GM15510 (cell line): ENCODE data around the gene IRF5.
A peak's percentile ranks its signal among the peaks of the same experiment; 100 is the strongest.

Experiments used
- POLR2A ChIP-seq: IDR thresholded peaks from 3 replicates; pipeline ENCODE4 v1.6.1; 2011; ENCODE audit warnings: borderline replicate concordance; ENCODE audit not compliant: insufficient read length; ENCODE audit errors: extremely low read depth

IRF5 gene

DNA sequence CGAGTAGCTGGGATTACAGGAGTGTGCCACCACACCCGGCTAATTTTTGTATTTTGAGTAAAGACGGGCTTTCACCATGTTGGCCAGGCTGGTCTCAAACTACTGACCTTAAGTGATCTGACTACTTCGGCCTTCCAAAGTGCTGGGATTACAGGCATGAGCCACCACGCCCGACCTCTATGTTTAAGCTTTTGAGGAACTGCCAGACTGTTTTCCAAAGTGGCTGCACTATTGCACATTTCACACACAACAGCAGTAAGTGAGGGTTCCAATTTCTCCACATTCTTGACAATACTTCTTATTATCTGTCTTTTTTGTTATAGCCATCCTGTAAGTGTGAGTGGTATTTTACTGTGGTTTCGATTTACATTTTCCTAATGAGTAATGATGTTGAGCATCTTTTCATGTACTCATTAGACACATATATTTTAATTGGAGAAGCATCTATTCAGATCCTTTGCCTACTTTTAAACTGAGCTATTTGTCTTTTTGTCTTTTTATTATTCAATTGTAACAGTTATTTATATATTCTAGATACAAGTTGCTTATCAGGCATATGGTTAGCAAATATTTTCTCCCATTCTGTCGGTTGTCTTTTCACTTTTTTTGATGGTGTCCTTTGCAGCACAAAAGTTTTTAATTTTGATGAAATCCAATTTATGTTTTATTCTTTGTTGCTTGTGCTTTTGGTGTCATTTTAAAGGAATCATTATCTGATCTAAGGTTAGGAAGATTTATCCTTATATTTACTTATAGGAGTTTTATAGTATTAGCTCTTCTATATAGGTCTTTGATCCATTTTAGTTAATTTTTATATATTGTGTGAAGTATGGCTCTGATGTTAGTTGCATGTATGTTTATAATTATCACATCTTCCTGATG is 12.8 kb upstream of the IRF5 start:
- no peak for TF ChIP-seq POLR2A

GRCh38 chr7:128928159-128928813 is 9.4 kb upstream of the IRF5 start:
- TF ChIP-seq POLR2A, result no peak

DNA sequence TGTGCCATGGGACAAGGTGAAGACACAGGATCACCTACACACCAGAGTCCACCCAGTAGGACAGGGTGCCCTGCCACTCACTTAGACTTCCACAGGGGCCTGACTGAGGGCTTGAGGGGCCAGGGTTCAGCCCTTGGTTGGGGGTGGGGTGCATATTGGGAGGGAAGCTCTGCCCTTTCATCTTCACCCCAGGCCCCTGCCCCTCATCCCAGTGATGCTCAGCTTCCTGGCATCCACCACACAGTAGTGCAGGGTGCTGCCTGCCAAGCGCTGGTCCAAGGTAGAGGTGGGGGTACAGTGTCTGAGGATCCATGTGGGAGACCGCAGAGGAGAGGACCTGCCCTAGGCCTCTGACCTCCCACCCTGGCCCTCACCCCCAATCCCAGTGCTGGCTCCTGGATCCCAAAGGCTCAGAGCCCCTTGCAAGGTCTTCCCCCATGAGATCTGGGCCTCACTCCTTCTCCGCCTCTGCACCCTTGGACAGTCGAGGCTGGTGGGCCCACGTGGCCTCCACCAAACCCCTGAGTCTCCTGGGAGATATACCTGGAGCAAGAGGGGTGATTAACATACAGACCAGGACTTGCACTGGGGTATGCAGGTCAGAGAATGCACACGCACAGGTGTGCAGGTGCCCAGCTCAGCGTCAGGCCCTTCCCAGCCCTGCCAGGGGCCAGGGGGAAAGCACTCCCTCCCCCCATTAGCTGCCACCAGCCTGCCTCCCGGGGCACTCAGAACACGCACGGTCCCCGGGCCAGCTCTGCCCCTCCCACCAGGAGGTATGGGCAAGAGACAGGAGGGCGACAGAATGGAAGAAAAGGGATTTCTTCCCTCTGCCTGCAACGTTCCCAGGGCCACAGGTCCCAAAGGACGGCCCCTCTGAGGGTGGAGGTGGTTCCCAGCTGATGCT is 8.6 kb upstream of the IRF5 start:
- no peak for TF ChIP-seq POLR2A

DNA sequence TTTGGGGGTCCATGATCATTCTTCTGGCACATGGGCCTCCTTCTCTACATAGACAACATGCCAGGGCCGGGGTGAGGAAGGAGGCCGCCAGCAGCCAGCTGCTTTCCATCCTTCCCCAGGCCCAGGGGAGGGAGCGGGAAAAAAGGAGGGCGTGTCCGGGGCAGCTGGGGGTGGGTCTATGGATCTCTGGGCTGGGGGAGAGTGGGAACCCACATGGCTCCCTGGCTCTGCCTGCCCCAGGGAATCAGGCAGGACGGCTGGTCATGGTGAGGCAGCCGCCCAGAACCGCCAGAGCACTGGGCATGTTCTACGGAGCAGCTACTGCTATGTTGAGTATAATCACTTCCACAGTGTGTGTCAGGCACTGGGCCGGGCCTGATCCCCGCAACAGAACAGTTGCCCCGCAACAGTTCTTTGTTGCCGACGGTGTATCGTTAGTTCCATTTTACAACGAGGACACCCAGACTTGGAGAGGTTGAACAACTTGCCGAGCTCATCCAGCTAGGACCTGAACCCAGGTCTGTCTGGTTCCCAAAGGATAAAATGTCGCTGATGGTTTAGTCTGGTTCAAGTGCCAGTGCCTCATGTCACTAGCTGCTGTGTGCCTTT is 6.4 kb upstream of the IRF5 start:
- TF ChIP-seq POLR2A, result no peak

- TF ChIP-seq POLR2A, result no peak
These were observed 5.5 kb upstream of the IRF5 start for GRCh38 chr7:128931965-128932861.

DNA sequence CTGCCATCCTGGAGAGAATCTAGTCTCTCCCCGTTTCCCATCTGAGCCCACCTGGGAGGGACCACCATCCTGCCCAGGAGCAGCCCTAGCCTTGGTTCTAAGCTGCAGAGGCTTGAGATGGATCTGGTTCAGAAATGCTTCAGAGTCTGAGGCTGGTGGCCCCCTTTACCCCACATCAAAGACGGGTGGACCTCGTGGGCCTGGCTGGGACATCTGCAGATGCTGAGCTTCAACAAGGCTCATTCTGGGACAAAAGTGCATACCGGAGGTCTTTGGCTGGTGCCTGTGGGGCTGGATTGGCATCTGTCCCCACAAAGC is 4.9 kb upstream of the IRF5 start:
- no peak for TF ChIP-seq POLR2A

DNA sequence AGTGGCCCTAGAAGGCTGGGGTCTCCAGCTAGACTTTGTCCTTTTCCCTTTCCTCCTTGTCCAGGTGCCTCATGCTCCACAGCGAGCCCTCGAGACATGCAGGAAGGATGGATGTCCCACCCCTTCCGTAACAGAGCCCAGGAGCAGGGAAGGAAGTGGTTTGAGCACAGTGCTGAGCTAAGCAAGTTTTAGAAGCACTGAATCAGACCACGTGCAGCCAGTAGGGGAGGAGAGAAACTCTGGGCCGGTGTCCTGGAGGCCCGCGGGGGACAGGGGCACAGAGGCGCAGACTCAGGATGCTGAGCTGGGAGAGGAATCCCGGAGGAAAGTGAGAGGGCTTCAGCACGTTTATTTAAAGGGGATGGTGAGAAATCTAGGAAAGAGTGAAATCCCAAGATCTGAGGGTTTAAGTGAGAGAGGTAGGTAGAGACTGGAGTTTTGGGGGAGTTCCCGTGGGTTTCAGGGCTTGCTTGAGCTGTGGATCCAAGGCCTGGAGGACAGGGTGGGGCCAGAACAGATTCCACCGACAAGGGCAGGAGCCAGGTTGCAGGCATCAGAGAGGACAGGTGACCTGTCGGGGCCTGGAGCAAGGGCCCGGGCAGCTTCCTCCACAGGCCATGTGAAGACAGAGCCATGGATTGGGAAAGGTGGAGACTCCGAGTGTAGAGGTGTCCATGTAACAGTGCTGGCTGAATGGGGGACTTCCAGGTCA is 4.4 kb upstream of the IRF5 start:
- peak; percentile 62 for TF ChIP-seq POLR2A

GRCh38 chr7:128934361-128935341 is 3.1 kb upstream of the IRF5 start:
- TF ChIP-seq POLR2A, result peak; percentile 54

GRCh38 chr7:128935342-128935730 is 2.4 kb upstream of the IRF5 start:
- no peak for TF ChIP-seq POLR2A

DNA sequence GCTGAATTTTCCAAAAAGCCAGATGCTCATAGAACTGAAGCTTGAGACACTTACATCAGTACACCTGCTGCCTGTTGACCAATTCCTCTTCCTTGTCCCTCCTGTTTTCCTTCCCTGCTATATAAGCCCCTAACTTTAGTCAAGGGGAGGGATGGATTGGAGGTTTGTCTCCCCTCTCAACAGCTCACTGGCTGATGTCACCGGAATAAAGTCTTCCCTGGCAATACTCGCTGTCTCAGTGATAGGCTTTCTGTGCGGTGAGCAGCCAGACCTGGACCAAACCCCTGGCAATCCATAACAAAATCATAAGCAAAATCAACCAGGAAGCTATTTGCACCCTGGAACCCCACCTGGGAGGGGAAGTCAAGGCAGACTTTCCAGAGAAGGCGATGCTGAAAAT is 929 bp upstream of the IRF5 start:
- TF ChIP-seq POLR2A, result no peak

- TF ChIP-seq POLR2A, result no peak
These were observed 468 bp upstream of the IRF5 start for GRCh38 chr7:128937271-128937646.

GRCh38 chr7:128938544-128939074 is 882 bp downstream of the IRF5 start:
- peak; percentile 80 for TF ChIP-seq POLR2A

- TF ChIP-seq POLR2A, result no peak
These were observed 1.5 kb downstream of the IRF5 start for GRCh38 chr7:128939075-128939860.
